NCI-H187 treated with DMSO at 0.1 percent for 48 hours (cell line): ENCODE results near the gene MAL.

Experiments
- DNase-seq: peaks from one replicate; lab custom pipeline; 2025; lab: John Stamatoyannopoulos, UW

Gene MAL

GRCh38 chr2:95061601-95062183 lies 36.2 kb downstream of the MAL start:
- no peak for DNase-seq

GRCh38 chr2:95062242-95063085 lies 37.0 kb downstream of the MAL start:
- DNase-seq = no peak

- DNase-seq = no peak
Observed at GRCh38 chr2:95063086-95063958, 37.8 kb downstream of the MAL start.

GRCh38 chr2:95068256-95068655 lies 42.7 kb downstream of the MAL start:
- no peak for DNase-seq

- DNase-seq = no peak
Observed at GRCh38 chr2:95069465-95069864, 44.0 kb downstream of the MAL start.

- DNase-seq = no peak
Observed at GRCh38 chr2:95071856-95072255, 46.3 kb downstream of the MAL start.

- no peak for DNase-seq
Observed at GRCh38 chr2:95072424-95072823, 46.9 kb downstream of the MAL start.

- no peak for DNase-seq
Observed at GRCh38 chr2:95073856-95074662, 48.6 kb downstream of the MAL start.

- no peak for DNase-seq
Observed at GRCh38 chr2:95074663-95075439, 49.3 kb downstream of the MAL start.

GRCh38 chr2:95075440-95076132 lies 50.1 kb downstream of the MAL start:
- no peak for DNase-seq

GRCh38 chr2:95076705-95077529 lies 51.4 kb downstream of the MAL start:
- no peak for DNase-seq

- DNase-seq = no peak
Observed at GRCh38 chr2:95077530-95077825, 52.0 kb downstream of the MAL start.

GRCh38 chr2:95077861-95078603 lies 52.5 kb downstream of the MAL start:
- no peak for DNase-seq

GRCh38 chr2:95079199-95079683 lies 53.7 kb downstream of the MAL start:
- DNase-seq = no peak

GRCh38 chr2:95082477-95082876 lies 57.0 kb downstream of the MAL start:
- DNase-seq = no peak

GRCh38 chr2:95086017-95086416 lies 60.5 kb downstream of the MAL start:
- DNase-seq = no peak

GRCh38 chr2:95087379-95087778 lies 61.9 kb downstream of the MAL start:
- DNase-seq = no peak

- DNase-seq = no peak
Observed at GRCh38 chr2:95091885-95092555, 66.5 kb downstream of the MAL start.
